ENCODE measurements around the gene STX10.

GRCh38 chr19:13134626-13135025 is 15.5 kb downstream of the STX10 start:
- TF ChIP-seq POLR2AphosphoS5 (IDR thresholded peaks at IDR 0.05; ENCODE audit: low read depth, low read length), result no peak
- TF ChIP-seq POLR2A (IDR thresholded peaks at IDR 0.05; ENCODE audit: low read depth, low read length), result no peak; the same call in 1 of the 2 replicates
